ENCODE measurements around the gene ARRDC1.
"Not testable (repeated sequence)": the region's sequence is repeated elsewhere in the genome, so short reads cannot be mapped to it uniquely, and the experiment has no call there.

The ARRDC1 gene

DNA sequence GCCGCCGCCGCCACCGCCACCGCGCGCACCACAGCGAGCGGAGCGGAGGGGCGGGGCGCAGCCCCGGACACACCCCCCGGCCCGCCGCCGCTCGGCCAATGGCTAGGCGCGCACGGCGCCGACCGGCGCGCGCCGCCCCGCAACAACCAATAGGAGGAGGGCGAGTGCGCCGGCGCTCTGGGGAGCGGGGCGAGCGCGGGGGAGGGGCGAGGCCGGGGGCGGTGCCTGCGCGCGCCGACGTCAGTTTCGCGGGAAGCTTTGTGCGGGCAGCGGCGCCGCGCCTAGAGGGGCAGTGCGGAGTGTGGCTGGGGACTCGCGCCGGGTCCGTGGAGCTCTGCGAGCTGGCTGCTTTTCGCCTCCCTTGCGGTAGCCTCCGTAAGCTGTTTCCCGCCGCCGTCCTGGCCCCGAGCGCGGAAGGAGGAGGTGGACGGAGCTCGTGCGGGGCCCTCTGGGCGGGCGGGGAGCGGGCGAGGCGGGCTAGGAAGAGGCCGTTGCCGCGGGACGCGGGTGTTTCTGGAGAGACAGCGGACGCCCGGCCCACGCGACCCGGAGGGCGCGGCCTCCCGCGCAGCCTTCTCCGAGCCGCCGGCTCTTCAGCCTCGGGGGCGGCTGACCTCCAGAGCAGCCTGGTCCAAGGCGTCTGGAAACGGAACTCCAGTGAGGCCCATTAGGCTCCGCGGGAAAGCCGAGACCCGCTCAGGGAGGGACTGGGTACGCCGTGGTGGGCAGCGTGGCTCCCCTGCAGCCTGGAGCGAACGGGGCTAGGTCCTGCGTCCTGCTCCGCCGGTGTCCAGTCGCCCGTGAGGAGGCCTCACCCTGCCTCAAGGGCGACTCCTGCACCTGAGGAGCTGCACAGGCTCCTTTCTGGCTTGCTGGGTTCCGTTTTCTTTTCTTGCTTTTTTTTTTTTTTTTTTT lies 14.8 kb upstream of the ARRDC1 start, which contains the start of gene ZMYND19:
Gene ZMYND19 (minus strand): TSS at position 44 of the 915 bp plus-strand sequence. CDS start 249 bp downstream, outside the sequence.
- TF ChIP-seq CTCF (IDR thresholded peaks at IDR 0.05; ENCODE audit: control insufficient read depth, insufficient read depth, low read depth, low read length, missing control alignments), result no peak
- no peak for DNase-seq (ENCODE audit: low read depth)
- H3K4me3 ChIP-seq (ENCODE audit: control insufficient read depth, low read depth, low read length), result peak within 1 kb of the TSS; percentile 75

- DNase-seq (ENCODE audit: low read depth), result no peak
- TF ChIP-seq CTCF (IDR thresholded peaks at IDR 0.05; ENCODE audit: control insufficient read depth, insufficient read depth, low read depth, low read length, missing control alignments), result no peak
- H3K4me3 ChIP-seq (ENCODE audit: control insufficient read depth, low read depth, low read length), result no peak overlapping the region
Measured at GRCh38 chr9:137592767-137593166, 12.7 kb upstream of the ARRDC1 start.

GRCh38 chr9:137593176-137593575 lies 12.3 kb upstream of the ARRDC1 start:
- DNase-seq (ENCODE audit: low read depth), result no peak
- TF ChIP-seq CTCF (IDR thresholded peaks at IDR 0.05; ENCODE audit: control insufficient read depth, insufficient read depth, low read depth, low read length, missing control alignments), result no peak
- no peak overlapping the region for H3K4me3 ChIP-seq (ENCODE audit: control insufficient read depth, low read depth, low read length)

DNA sequence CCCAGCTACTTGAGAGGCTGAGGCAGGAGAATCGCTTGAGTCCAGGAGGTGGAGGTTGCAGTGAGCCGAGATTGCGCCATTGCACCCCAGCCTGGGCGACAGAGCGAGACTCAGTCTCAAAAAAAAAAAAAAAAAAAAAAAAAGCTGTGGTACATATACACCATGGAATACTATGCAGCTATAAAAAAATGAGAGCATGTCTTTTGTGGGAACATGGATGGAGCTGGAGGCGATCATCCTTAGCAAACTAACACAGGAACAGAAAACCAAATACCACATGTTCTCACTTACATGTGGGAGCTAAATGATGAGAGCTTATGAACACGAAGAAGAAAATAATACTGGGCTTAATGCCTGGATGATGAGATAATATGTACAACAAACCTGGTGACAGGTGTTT lies 8.9 kb upstream of the ARRDC1 start:
- H3K4me3 ChIP-seq (ENCODE audit: control insufficient read depth, low read depth, low read length); DNase-seq (ENCODE audit: low read depth): not testable (repeated sequence)

DNA sequence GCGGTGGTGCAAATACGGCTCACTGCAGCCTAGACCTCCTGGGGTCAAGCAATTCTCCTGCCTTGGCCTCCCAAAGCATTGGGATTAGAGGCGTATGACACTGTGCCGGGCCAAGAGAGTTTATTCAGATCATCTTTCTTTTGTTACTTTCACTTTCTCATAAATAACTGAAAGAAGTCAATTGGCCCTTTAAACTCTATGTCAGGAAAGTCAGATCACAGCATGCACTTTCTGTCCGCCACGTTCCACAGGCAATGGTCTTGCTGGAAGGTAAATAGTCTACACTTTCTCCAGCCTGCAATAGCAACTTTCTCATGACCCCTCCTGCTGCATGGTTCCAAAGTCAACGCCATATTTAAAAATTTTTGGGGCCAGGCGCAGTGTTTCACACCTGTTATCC lies 6.5 kb upstream of the ARRDC1 start:
- no peak overlapping the region for H3K4me3 ChIP-seq (ENCODE audit: control insufficient read depth, low read depth, low read length)
- no peak for TF ChIP-seq CTCF (IDR thresholded peaks at IDR 0.05; ENCODE audit: control insufficient read depth, insufficient read depth, low read depth, low read length, missing control alignments)
- no peak for DNase-seq (ENCODE audit: low read depth)

GRCh38 chr9:137602661-137603060 lies 2.8 kb upstream of the ARRDC1 start:
- TF ChIP-seq CTCF (IDR thresholded peaks at IDR 0.05; ENCODE audit: control insufficient read depth, insufficient read depth, low read depth, low read length, missing control alignments), result no peak
- H3K4me3 ChIP-seq (ENCODE audit: control insufficient read depth, low read depth, low read length), result no peak overlapping the region
- no peak for DNase-seq (ENCODE audit: low read depth)

DNA sequence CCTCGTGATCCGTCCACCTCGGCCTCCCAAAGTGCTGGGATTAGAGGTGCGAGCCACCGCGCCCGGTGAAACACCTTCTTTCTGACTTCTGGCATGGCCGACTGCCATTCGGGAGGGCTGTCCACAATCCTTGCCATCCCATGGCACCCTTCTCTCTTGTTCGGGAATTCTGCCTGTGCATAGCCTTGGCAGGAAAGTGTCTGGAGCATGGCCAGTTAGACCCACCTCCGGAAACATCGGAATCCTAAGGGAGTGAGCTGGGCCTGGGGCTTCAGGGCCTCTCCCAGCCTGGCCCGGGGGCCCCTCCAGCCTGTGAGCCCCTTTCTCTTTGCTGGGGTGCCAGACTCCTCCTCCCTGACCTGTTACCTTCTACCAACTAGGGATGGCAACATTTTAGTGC lies 1.6 kb upstream of the ARRDC1 start:
- no peak for TF ChIP-seq CTCF (IDR thresholded peaks at IDR 0.05; ENCODE audit: control insufficient read depth, insufficient read depth, low read depth, low read length, missing control alignments)
- H3K4me3 ChIP-seq (ENCODE audit: control insufficient read depth, low read depth, low read length), result no peak overlapping the region
- no peak for DNase-seq (ENCODE audit: low read depth)

All from AG09309 (cell line).